GM19025 (cell line): ENCODE data around the gene PLXNC1.

Experiments used
- ATAC-seq: cut with Tn5 transposase; IDR thresholded peaks from one replicate; pipeline ENCODE4 v1.9.1; 2021; ENCODE audit warnings: mild to moderate bottlenecking, low read depth, moderate library complexity; ENCODE audit not compliant: unreplicated experiment

The PLXNC1 gene

DNA sequence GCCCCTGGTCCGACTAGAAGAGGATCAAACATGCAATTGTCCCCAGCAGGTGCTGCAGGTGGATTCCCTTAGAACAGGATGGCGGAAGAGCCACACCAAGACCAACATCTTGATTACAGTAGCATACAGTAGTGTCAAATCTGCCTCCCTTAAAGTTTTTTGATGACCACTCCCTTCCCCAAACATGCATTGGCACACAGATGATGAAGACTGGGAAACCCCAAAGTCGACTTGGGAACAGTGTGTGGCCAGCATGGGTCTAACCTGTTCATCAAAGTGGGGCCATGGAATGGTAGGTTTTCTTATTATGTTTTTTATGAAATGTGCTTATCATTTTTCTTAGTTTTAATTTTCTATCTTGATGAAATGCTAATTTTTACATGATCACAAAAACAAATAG is 8.8 kb downstream of the PLXNC1 start:
- ATAC-seq = no peak

DNA sequence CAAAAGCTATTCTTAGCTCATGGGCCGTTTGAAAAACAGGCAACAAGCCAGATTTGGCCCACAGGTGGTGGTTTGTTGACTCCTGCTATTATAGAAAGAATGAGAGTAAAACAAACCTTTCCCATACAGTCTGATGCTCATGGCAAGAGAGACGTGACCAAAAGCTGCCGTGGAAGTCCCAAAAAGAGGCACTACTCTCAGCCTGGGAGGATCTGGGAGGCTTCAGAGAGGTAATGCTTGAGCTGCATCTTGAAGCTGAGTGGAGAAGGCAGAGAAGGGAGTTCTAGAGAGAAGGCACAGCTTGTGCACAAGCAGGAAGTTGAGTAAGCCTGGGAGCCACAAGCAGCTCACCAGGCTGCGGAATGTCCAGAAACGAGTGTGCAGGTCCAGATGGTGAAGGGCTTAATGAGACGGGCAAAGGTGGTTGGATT is 9.6 kb downstream of the PLXNC1 start:
- ATAC-seq = peak; percentile 85

GRCh38 chr12:94158666-94159065 is 10.3 kb downstream of the PLXNC1 start:
- no peak for ATAC-seq

- no peak for ATAC-seq
These were observed 13.7 kb downstream of the PLXNC1 start for GRCh38 chr12:94162108-94162507.

- no peak for ATAC-seq
These were observed 15.5 kb downstream of the PLXNC1 start for GRCh38 chr12:94163850-94164249.

- ATAC-seq = no peak
These were observed 16.8 kb downstream of the PLXNC1 start for GRCh38 chr12:94165138-94165537.

- ATAC-seq = no peak
These were observed 17.4 kb downstream of the PLXNC1 start for GRCh38 chr12:94165670-94166364.

- no peak for ATAC-seq
These were observed 18.8 kb downstream of the PLXNC1 start for GRCh38 chr12:94167071-94167755.

DNA sequence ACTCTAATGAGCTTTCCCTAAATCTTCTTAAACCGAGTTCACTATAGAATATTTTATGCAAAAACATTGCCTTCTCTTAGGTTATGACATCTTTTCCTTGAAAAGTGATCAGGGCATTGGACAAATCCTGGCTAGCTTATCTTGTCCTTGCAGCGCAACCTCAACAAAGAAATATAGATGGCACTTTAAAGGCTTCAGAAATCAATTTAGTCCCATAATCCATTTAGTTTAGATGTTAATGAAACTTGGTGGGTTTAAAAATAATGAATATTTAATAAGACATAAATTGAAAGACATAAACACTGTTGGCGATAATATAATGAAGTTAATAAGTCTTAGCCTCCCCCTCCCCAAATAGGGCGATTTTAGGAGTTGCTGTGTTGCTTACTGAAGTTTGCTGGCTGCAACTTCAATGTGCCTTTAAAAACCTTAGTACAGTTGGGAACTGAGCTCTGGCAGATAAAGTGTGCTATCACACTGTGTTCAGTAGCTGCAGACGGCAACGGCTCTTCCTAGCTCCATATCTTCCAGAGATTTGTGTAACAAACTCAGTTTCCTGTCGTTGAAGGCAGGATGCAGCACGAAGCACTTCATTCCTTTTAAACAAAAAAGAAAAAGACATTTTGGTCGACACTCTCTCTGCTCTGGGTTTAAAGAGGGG is 19.5 kb downstream of the PLXNC1 start:
- ATAC-seq = no peak

- ATAC-seq = no peak
These were observed 21.1 kb downstream of the PLXNC1 start for GRCh38 chr12:94169495-94169894.

- no peak for ATAC-seq
These were observed 21.8 kb downstream of the PLXNC1 start for GRCh38 chr12:94169966-94170689.

- ATAC-seq = no peak
These were observed 22.6 kb downstream of the PLXNC1 start for GRCh38 chr12:94170690-94171594.

DNA sequence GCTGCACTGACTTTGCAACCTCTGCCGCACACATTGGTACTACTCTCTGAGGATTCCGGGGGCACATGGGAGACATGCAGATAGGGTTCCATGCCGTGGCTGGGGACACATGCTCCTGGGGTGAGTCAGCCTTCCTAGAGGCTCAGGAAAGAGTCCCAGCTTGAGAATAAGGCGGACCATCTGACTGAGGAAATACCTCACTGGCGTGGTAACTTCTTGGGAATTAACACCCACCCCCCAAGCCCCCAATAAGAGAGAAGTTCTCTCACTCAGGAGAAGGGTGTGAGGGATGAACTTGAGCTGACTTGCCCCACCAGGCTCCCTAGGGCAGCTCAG is 23.2 kb downstream of the PLXNC1 start:
- ATAC-seq = no peak

DNA sequence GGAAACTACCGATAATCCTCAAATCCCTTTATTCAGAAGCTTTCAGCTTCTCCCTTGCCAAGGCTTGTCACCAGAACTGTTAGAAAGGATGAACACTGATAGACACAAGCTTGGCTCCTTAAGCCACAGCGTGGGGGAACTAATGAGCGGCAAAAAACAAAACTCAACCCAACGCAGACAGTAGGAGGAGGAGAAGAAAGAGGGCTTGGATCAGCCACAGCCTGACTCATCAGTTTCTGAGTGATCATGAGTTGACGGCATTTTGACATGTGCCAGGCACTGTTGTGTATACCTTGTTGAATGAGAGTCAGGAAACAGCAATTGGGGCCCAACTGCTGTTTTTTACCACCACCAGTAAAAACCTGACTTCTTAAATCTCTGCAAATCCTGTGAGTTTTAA is 23.7 kb downstream of the PLXNC1 start:
- ATAC-seq = no peak

DNA sequence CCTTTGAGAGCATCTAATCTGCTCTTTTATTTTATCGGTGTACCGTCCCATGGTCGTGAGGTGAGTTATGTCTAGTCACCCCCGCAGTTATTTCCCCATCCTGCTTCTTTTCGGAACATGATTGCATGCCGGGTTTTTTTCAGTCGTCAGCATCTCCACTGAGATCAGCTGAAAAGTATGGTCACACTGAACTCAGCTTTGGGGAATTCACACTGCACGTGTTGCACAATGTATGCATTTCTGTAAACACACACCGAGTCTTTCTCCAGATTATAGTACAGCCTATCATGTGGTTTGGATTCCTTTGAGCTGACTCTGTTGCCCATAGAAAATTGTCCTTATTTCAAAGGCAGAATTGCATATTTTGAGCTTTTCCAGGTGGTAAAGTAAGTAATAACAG is 24.6 kb downstream of the PLXNC1 start:
- no peak for ATAC-seq

GRCh38 chr12:94173660-94174265 is 25.4 kb downstream of the PLXNC1 start:
- peak; percentile 50 for ATAC-seq

DNA sequence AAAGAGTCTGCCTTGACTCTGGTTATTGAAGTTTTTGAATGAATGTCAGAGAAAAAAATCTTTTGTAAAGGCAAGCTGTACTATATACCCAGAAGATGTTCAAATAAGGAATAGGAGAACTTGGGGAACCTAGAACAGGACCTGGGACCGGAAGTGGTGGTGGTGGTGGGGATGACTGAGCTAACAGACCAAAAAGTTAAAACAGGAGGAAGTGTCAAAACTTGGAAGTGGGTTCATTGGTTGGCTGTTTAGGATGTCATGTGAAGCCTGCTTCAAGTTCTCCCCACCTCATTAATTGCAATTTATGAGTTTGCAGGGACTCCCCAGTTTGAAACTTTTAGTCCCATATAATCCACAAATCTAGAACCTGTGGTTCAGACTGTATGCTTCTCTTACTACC is 26.2 kb downstream of the PLXNC1 start:
- ATAC-seq = no peak

DNA sequence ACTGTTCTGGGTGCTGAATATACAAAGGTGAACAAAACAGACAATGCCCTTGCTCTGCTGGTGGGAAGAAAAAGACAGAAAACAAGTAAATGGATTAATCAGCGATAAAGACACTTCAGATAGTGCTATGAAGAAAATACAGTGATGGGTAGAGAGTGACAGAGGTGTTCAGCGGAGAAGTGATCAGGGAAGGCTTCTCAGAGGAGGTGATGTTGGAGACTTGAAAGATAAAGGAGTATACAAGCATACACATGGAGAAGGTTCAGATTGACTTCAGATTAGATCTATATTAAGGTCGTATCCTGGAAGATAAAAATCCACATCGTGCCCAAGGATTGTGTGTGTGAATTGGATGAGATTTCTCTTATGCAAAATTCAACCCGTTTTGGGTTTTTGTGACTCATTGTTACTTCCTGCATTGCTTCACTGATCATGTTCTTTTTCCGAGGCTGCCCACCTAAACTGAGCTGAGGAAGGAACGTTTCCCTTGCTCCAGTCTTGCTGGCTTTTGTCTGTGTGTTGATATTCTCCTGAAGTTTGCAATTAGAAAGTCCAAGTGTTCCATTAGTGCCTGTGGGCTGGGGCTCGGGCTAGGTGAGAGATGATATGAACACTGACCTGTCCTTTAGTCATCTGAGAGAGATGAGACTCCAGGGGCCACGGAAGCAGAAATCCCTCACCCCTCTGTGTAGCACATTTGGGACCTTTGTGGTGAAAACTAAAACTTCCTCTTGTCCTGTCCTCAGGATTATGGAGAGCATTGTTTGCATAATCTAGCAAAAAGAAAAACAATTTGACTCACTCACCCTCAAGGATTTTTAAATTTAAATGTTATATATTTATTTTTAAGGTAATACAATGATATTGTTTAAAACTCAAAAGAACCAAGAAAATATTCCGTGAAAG is 27.6 kb downstream of the PLXNC1 start:
- ATAC-seq = no peak

DNA sequence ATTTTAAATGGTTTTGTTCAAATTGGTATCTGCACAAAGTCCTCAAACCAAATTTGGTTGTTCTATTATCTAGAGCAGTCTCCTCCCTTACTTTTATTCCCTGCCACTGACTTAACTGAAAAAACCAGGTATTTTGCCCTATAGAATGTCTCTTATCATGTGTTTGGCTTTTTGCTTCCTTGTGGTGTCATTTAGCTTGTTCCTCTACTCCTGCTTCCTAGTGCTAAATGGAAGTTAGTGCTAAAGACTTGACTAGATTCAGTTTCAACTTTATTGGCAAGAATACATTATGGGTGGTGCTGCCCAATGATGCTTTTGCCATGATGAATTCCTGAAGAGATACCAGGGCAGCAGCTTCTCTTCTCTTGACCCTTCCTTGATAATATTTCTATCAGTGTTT is 29.7 kb downstream of the PLXNC1 start:
- no peak for ATAC-seq
